Gastroesophageal sphincter (tissue), 3 donors: ENCODE results near the gene PPP1R3D.

Experiments used
- EP300 ChIP-seq: sonication (generic); formaldehyde crosslinking; IDR thresholded peaks from one replicate; pipeline ENCODE4 v1.6.1; 2017; ENCODE audit warnings: antibody characterized with exemption, mild to moderate bottlenecking
- POLR2A ChIP-seq, 2 donors: fragments of 450-650 bp; IDR thresholded peaks; one replicate each; pipeline ENCODE4 v1.6.1; 2017; ENCODE audit warnings: antibody characterized with exemption in 2 of 2, mild to moderate bottlenecking in 2 of 2, moderate library complexity in 1 of 2
- POLR2AphosphoS5 ChIP-seq: sonication (generic); formaldehyde crosslinking; IDR thresholded peaks from one replicate; pipeline ENCODE4 v1.6.1; 2017; ENCODE audit warnings: antibody characterized with exemption
- TF ChIP-seq, protein P1 (sequence below), 4 experiments: fragments of 200-600 bp in 2 of 4; fragments of 450-650 bp in 2 of 4; sonication (generic) in 1 of 4; IDR thresholded peaks; one replicate each; pipeline ENCODE4 v1.5.1; 2017 to 2019; ENCODE audit warnings: antibody characterized with exemption in 4 of 4, mild to moderate bottlenecking in 2 of 4, moderate library complexity in 2 of 4

DNA sequence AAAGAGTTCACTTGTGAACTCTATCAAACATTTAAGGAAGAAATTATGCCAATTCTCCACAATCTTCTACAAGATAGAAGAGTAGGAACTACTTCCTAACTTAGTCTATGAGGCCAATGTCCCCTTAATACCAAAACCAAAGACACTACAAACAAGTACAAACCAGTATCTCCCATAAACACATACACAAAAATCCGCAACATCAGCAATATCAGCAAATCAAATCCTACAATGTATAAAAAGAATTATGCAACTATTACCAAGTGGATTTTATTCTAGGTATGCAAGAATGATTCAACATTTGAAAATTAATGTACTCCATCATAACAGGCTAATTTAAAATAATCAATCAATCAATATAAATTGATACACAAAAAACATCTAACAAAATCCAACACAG is 52.1 kb downstream of the PPP1R3D start:
- TF ChIP-seq, protein P1, sequence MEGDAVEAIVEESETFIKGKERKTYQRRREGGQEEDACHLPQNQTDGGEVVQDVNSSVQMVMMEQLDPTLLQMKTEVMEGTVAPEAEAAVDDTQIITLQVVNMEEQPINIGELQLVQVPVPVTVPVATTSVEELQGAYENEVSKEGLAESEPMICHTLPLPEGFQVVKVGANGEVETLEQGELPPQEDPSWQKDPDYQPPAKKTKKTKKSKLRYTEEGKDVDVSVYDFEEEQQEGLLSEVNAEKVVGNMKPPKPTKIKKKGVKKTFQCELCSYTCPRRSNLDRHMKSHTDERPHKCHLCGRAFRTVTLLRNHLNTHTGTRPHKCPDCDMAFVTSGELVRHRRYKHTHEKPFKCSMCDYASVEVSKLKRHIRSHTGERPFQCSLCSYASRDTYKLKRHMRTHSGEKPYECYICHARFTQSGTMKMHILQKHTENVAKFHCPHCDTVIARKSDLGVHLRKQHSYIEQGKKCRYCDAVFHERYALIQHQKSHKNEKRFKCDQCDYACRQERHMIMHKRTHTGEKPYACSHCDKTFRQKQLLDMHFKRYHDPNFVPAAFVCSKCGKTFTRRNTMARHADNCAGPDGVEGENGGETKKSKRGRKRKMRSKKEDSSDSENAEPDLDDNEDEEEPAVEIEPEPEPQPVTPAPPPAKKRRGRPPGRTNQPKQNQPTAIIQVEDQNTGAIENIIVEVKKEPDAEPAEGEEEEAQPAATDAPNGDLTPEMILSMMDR (IDR thresholded peaks at IDR 0.05): no peak
- TF ChIP-seq POLR2A (IDR thresholded peaks at IDR 0.05) (no peak), POLR2AphosphoS5 (no peak), EP300 (no peak)
